Rectal smooth muscle tissue (tissue), 1 donor: Measurements from ENCODE around the gene MRPL44.

Source experiments
- H3K27ac ChIP-seq: one replicate; pipeline ENCODE4 v1.7.0; 2013; ENCODE audit warnings: low read depth, low read length, inconsistent platforms
- H3K27me3 ChIP-seq: one replicate; pipeline ENCODE4 v1.7.0; 2013; ENCODE audit warnings: low read length; ENCODE audit not compliant: control insufficient read depth, insufficient read depth
- H3K36me3 ChIP-seq: one replicate; pipeline ENCODE4 v1.7.0; 2013; ENCODE audit warnings: low read length; ENCODE audit not compliant: control insufficient read depth, insufficient read depth
- H3K4me1 ChIP-seq: one replicate; pipeline ENCODE4 v1.7.0; 2013; ENCODE audit warnings: low read length; ENCODE audit not compliant: control insufficient read depth, insufficient read depth
- H3K4me3 ChIP-seq: one replicate; pipeline ENCODE4 v1.7.0; 2013; ENCODE audit warnings: low read length
- H3K9ac ChIP-seq: one replicate; pipeline ENCODE4 v1.7.0; 2013; ENCODE audit warnings: low read length

Gene MRPL44

GRCh38 chr2:223957092-223957851 is at the start of gene MRPL44:
Gene MRPL44, plus strand, starts transcription at chr2:223957463. Its CDS starts 10 bp downstream, at chr2:223957473.
- Histone ChIP-seq H3K27ac (peak within 1 kb of the TSS; percentile 64), H3K9ac (peak within 1 kb of the TSS; percentile 91), H3K4me1 (peaks cover 28% of the 10 kb centered on the region), H3K36me3 (no peaks in the 10 kb centered on the region), H3K27me3 (no peaks in the 10 kb centered on the region), H3K4me3 (peak within 1 kb of the TSS; percentile 80)

- H3K36me3 ChIP-seq = no peaks in the 10 kb centered on the region
These were observed 48.8 kb upstream of the MRPL44 start for GRCh38 chr2:223908304-223908998.

GRCh38 chr2:223909001-223909741 is 48.1 kb upstream of the MRPL44 start:
- Histone ChIP-seq H3K27me3 (no peaks in the 10 kb centered on the region), H3K4me3 (no peak overlapping the region), H3K27ac (no peak overlapping the region), H3K36me3 (no peaks in the 10 kb centered on the region), H3K9ac (no peak overlapping the region), H3K4me1 (no peaks in the 10 kb centered on the region)

More at GRCh38 chr2:223908304-223908998, 48.8 kb upstream of the MRPL44 start:
- Histone ChIP-seq H3K9ac (no peak overlapping the region), H3K27ac (no peak overlapping the region), H3K27me3 (no peaks in the 10 kb centered on the region), H3K4me3 (no peak overlapping the region), H3K4me1 (no peaks in the 10 kb centered on the region)

GRCh38 chr2:223914324-223914723 is 42.9 kb upstream of the MRPL44 start:
- H3K4me1 ChIP-seq = peaks cover 2% of the 10 kb centered on the region
- no peak overlapping the region for H3K27ac ChIP-seq
- no peak overlapping the region for H3K4me3 ChIP-seq
- H3K36me3 ChIP-seq = peaks cover 3% of the 10 kb centered on the region
- H3K27me3 ChIP-seq = no peaks in the 10 kb centered on the region
- no peak overlapping the region for H3K9ac ChIP-seq

GRCh38 chr2:223915071-223915470 is 42.2 kb upstream of the MRPL44 start:
- Histone ChIP-seq H3K27me3 (no peaks in the 10 kb centered on the region), H3K4me1 (peaks cover 2% of the 10 kb centered on the region), H3K4me3 (no peak overlapping the region), H3K27ac (no peak overlapping the region), H3K36me3 (peaks cover 3% of the 10 kb centered on the region), H3K9ac (no peak overlapping the region)

- Histone ChIP-seq H3K9ac (no peak overlapping the region), H3K36me3 (peaks cover 3% of the 10 kb centered on the region), H3K4me1 (peaks cover 2% of the 10 kb centered on the region), H3K27ac (no peak overlapping the region), H3K27me3 (no peaks in the 10 kb centered on the region), H3K4me3 (no peak overlapping the region)
These were observed 40.9 kb upstream of the MRPL44 start for GRCh38 chr2:223916181-223916920.

GRCh38 chr2:223918671-223919134 is 38.6 kb upstream of the MRPL44 start:
- Histone ChIP-seq H3K4me3 (no peak overlapping the region), H3K27ac (no peak overlapping the region), H3K36me3 (peaks cover 3% of the 10 kb centered on the region), H3K9ac (no peak overlapping the region), H3K27me3 (no peaks in the 10 kb centered on the region), H3K4me1 (peaks cover 2% of the 10 kb centered on the region)

- Histone ChIP-seq H3K9ac (no peak overlapping the region), H3K27me3 (no peaks in the 10 kb centered on the region), H3K4me3 (no peak overlapping the region), H3K4me1 (peaks cover 2% of the 10 kb centered on the region), H3K36me3 (peaks cover 3% of the 10 kb centered on the region), H3K27ac (no peak overlapping the region)
These were observed 37.2 kb upstream of the MRPL44 start for GRCh38 chr2:223920109-223920508.

GRCh38 chr2:223921204-223921603 is 36.1 kb upstream of the MRPL44 start:
- Histone ChIP-seq H3K27ac (no peak overlapping the region), H3K4me1 (peaks cover 1% of the 10 kb centered on the region), H3K27me3 (no peaks in the 10 kb centered on the region), H3K9ac (no peak overlapping the region), H3K4me3 (no peak overlapping the region), H3K36me3 (no peaks in the 10 kb centered on the region)

- Histone ChIP-seq H3K27me3 (no peaks in the 10 kb centered on the region), H3K36me3 (no peaks in the 10 kb centered on the region), H3K4me3 (no peak overlapping the region), H3K4me1 (no peaks in the 10 kb centered on the region), H3K9ac (no peak overlapping the region), H3K27ac (no peak overlapping the region)
These were observed 35.0 kb upstream of the MRPL44 start for GRCh38 chr2:223922308-223922707.

GRCh38 chr2:223923976-223924375 is 33.3 kb upstream of the MRPL44 start:
- Histone ChIP-seq H3K4me1 (no peaks in the 10 kb centered on the region), H3K27ac (no peak overlapping the region), H3K36me3 (no peaks in the 10 kb centered on the region), H3K9ac (no peak overlapping the region), H3K4me3 (no peak overlapping the region), H3K27me3 (no peaks in the 10 kb centered on the region)

- Histone ChIP-seq H3K27me3 (no peaks in the 10 kb centered on the region), H3K4me1 (no peaks in the 10 kb centered on the region), H3K27ac (no peak overlapping the region), H3K36me3 (no peaks in the 10 kb centered on the region), H3K4me3 (no peak overlapping the region), H3K9ac (no peak overlapping the region)
These were observed 32.2 kb upstream of the MRPL44 start for GRCh38 chr2:223925106-223925505.
